Activated CD4-positive, CD25-positive, alpha-beta regulatory T cell treated with anti-CD3 and anti-CD28 coated beads, Interleukin-2, amount 50 U/mL, for 72 hours (primary cell): Measurements from ENCODE around the gene PTGR2.
"Not testable (repeated sequence)": the region's sequence is repeated elsewhere in the genome, so short reads cannot be mapped to it uniquely, and the experiment has no call there.

Source experiments
- DNase-seq: peaks from one replicate; pipeline ENCODE4 v3.0.0; 2021

PTGR2 gene

GRCh38 chr14:73887694-73888459 is 36.2 kb downstream of the PTGR2 start:
- no peak for DNase-seq

- no peak for DNase-seq
Measured at GRCh38 chr14:73888460-73888725, 36.8 kb downstream of the PTGR2 start.

GRCh38 chr14:73888971-73889370 is 37.3 kb downstream of the PTGR2 start:
- no peak for DNase-seq

- no peak for DNase-seq
Measured at GRCh38 chr14:73889376-73889775, 37.7 kb downstream of the PTGR2 start.

GRCh38 chr14:73894180-73894687 is 42.6 kb downstream of the PTGR2 start:
- DNase-seq = not testable (repeated sequence)

GRCh38 chr14:73895939-73896338 is 44.3 kb downstream of the PTGR2 start:
- no peak for DNase-seq

- DNase-seq = no peak
Measured at GRCh38 chr14:73896521-73896920, 44.9 kb downstream of the PTGR2 start.

GRCh38 chr14:73903028-73903427 is 51.4 kb downstream of the PTGR2 start:
- DNase-seq = no peak

- DNase-seq = no peak
Measured at GRCh38 chr14:73909681-73910080, 58.0 kb downstream of the PTGR2 start.

- no peak for DNase-seq
Measured at GRCh38 chr14:73913256-73913655, 61.6 kb downstream of the PTGR2 start.

- DNase-seq = no peak
Measured at GRCh38 chr14:73916324-73916723, 64.7 kb downstream of the PTGR2 start.

GRCh38 chr14:73919457-73919856 is 67.8 kb downstream of the PTGR2 start:
- DNase-seq = not testable (repeated sequence)

- DNase-seq = no peak
Measured at GRCh38 chr14:73924337-73924736, 72.7 kb downstream of the PTGR2 start.
